Measurements from ENCODE around the gene ARMH3.

ARMH3 gene

GRCh38 chr10:101939008-101939648 lies 116.8 kb downstream of the ARMH3 start:
- no peak for DNase-seq (ENCODE audit: low read depth)

- no peak for DNase-seq (ENCODE audit: low read depth)
Measured at GRCh38 chr10:101938305-101939007, 117.5 kb downstream of the ARMH3 start.

DNA sequence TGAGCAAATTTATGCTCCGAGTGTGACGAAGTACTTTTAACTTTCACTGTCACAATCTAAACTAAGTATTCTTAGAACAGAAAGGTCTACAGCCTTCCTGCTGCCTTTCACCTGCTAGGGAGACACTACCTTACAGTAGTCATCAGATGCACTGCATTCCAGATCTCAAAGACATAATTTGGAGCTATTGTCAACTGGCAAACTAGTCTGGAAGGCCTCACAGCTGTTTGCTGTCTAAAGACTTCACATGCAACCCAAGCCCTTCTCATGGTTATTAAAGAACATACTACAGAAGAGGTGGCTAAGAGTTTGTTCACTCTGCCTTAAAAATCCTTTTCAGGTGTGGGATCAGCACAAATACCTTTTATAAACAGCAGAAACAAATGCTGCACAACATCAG lies 120.5 kb downstream of the ARMH3 start:
- DNase-seq (ENCODE audit: low read depth): no peak

- no peak for DNase-seq (ENCODE audit: low read depth)
Measured at GRCh38 chr10:101934686-101935305, 121.2 kb downstream of the ARMH3 start.

GRCh38 chr10:101933976-101934375 lies 122.0 kb downstream of the ARMH3 start:
- DNase-seq (ENCODE audit: low read depth): no peak

DNA sequence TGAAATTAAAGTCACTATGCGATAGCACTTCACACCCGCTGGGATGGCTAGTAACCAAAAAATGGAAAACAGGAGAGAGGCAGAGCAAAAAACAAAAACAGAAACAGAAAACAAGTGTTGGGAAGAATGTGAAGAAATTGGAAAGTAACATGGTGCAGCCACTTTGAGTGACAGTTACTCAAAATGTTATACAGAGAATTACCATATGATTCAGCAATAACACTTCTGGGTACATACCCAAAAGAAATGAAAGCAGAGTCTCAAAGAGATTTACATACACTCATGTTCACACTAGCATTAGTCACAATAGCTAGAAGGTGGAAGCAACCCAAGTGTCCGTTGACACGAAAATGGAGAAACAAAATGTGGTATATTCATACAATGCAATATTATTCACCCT lies 123.8 kb downstream of the ARMH3 start:
- DNase-seq (ENCODE audit: low read depth): no peak

DNA sequence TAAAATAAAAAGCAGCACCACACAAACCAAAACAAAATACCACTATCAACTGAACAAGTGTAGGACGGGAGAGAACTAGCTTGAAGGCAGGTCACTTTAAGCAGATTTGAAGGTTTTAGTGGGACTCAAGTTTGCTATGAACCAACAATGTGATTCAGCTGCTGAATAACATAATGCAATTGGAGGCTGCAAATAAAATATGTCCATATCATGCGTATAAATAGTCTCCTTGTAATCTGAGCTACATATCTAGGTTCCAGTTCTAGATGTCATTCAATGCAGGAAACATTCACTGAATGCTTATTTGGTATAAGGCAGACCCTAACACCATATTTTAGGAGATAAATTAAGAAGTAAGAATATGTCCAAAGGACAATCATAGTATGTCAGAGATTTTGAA lies 130.9 kb downstream of the ARMH3 start:
- no peak for DNase-seq (ENCODE audit: low read depth)

DNA sequence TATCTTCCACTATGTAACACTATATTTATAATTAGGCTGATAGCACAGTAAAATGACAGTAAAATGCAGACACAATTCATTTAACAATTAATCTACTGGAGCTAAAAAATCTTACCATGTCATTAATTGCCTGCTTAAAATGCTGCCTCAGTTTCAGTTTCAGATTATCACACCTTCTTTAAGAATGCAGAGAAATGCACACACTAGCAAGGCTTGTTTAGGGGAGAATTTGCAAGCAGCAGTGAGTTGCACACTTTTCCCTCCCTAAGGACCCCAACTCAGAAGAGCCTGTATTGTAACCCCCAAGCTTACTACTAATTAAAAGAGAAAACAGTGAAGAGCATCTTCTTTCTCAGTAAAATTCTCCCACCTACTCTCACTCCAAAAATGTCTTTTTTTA lies 132.7 kb downstream of the ARMH3 start:
- no peak for DNase-seq (ENCODE audit: low read depth)

- DNase-seq (ENCODE audit: low read depth): no peak
Measured at GRCh38 chr10:101922846-101923245, 133.1 kb downstream of the ARMH3 start.

GRCh38 chr10:101920546-101920945 lies 135.4 kb downstream of the ARMH3 start:
- DNase-seq (ENCODE audit: low read depth): no peak

DNA sequence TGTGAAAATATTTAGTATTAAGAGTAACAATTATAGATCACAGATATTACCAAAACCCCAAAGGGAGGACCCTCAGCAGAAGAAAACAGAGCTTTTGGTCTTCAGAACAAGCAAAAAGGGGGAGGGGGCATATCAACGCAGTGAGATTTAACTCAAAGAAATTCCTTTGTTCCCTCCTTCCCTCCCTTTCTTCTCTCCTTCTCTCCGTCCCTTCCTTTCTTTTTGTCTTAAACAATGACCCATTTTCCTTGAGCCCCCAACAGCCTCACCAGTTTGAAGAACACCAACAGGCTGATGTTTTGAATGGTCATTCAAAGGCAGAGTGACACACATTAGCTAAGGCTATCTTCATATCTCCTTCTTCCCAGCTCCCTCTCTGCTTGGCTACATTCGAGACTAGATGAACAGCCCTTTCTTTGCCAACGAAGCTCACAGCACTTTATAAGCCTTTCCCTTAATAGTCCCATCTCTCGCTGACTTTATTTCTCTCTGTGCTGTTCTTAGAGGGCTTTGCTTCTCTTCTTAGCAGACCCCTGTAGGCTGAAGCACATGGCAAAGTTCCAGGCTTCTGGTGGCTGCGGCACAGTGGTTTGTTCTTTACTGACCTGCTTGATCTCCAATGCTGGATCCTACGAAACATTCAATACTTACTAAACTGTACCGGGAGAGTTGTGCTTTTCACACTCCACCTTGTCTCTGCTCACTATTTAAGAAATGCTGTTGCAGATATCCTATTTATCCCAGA lies 136.8 kb downstream of the ARMH3 start:
- no peak for DNase-seq (ENCODE audit: low read depth)

DNA sequence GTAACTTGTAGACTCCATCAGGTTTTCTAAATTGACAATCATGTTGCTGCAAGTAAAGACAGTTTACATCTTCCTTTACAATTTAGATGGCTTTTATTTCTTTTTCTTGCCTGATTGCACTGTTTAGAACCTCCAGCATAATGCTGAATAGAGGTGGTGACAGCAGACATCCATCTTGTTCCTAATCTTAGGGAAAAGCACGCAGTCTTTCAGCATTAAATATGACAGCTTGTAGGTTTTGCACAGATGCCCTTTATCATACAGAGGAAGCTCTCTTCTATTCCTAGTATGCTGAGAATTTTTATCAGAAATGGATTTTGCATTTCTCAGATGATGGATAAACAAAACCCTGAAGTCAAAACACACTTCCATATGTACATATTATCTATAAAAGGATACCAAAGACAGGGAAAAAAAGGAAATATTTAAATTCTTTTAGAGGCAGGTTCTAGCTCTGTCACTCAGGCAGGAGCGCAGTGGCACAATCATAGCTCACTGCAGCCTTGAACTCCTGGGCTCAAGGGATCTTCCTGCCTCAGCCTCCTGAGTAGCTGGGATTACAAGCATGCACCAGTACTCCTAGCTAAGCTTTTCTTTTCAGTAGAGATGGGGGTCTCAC lies 143.3 kb downstream of the ARMH3 start:
- no peak for DNase-seq (ENCODE audit: low read depth)

DNA sequence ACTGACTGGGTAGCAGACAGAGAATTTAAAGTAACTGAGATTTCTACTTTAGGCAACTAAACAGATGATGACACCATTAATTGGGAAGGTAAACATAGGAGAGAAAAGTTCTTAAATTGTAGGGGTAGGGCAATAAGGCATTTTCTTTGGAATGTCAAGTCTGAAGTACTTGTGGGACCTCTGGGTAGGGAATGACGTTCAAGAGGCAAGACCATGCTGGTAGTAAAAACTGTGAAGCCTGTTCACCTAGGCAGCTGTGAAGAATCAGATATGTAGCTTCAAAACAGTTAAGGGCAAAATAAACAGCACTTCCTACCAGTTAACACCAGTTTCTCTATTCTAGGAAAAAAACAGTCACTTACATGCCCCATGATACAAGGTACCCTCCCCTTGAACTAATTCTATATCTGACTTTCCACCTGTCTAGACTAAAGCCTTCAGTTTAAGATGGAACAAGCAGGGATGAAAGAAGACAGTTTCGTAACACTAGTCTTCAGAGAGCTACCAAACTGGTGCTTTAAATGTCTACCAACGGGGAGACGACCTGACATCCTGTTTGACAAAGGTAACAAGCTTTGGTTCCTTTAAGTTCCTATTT lies 149.3 kb downstream of the ARMH3 start:
- DNase-seq (ENCODE audit: low read depth): no peak

- DNase-seq (ENCODE audit: low read depth): no peak
Measured at GRCh38 chr10:101905251-101905650, 150.7 kb downstream of the ARMH3 start.

DNA sequence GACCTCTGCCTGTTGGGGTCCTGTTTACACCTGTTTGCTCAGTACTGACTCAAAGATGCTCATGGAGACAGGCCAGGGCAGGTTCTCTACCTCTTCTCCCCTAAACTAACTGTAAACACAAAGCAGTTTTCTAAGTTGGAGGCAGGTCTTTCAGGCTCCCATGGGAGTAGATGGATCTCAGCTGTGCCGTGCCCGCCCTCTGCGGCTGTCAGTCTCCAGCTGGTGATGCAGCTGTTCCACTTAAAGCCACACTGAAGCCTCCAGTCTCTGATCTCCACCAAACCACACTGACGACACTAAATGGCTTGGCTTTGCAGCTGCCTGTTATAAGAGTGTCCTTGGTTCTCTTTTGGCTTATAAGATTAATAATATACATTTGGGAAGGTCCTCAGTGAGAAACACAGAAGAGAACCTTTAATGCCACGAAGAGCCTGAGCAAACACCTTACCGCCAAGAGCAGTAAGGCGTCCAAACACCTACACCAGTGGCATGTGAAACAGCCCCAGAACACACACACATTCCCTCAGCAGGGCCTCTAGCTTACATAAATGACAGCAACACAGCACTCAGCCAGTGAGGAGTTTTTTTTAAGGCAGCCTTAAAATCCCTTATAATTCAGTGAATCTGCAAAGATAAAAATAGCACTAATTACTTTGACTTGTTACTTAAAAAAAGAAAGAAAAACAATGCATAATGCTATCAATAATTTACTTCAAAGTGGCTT lies 152.0 kb downstream of the ARMH3 start:
- DNase-seq (ENCODE audit: low read depth): no peak

GRCh38 chr10:101902820-101903145 lies 153.2 kb downstream of the ARMH3 start:
- DNase-seq (ENCODE audit: low read depth): no peak

DNA sequence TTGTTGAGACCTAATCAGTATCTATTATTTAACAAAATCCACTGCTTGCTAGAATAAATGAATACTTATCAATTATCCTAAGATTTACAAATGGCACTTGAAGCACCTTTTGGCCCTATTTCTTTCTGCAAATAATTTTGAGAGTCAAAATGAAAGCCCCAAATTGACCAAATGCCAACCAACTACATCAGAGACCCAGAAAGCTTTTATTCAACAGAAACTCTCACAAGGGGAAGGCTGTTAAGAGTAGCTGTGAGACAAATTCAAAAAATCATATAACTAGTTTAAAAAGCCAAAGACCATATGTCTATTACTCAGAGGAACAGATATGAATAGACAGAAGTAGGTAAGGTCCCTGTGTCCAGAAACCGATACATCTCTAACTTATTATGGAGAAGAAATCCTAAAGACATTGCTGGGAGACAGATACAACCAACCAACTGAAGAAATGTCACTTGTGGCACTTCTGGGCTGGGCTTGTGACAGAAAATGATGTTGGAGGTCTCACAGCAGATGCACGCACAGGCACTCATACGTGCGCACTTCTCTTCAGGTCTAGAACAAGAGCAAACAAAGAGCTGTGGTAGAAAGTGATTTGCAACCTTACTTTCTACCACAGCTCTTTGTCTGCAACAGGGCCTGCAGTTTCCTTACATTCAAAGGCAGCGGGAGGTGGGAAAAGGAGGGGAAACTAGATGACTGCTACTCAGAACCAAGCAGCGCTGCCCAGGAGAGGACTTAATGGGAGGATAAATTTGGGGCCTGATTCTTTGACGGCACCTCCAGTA lies 153.7 kb downstream of the ARMH3 start:
- no peak for DNase-seq (ENCODE audit: low read depth)

DNA sequence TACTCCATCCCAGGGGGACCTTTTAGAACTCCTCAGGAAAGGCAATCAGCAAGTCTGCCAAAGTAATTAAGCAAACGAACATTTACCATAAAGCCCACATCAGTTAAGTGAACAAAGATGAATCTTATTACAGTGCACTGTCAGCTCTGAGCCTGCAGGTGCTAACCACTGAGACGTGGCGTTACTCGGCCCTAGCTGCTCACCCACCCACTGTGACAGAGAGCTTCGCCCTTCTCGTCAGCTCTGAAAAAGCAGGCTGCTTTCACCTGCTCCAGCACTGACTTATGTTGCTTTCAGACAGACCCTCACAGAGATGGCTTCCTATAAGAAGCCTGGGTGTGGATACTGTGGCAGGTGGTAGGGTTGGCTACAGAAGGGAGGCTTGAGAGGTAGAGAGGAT lies 154.6 kb downstream of the ARMH3 start:
- no peak for DNase-seq (ENCODE audit: low read depth)

- no peak for DNase-seq (ENCODE audit: low read depth)
Measured at GRCh38 chr10:101897633-101898032, 158.3 kb downstream of the ARMH3 start.

- no peak for DNase-seq (ENCODE audit: low read depth)
Measured at GRCh38 chr10:101896225-101896877, 159.6 kb downstream of the ARMH3 start.
